Measurements from ENCODE around the gene EPHA4. TPM values are rescaled to one million over a fixed set of nuclear protein-coding genes. Genes with fewer than 3 reads are reported as not detected.

The EPHA4 gene
- total RNA-seq, 1 experiment from 2014 or later, result 3.4 TPM

GRCh38 chr2:221448844-221449390 is 123.2 kb downstream of the EPHA4 start:
- TF ChIP-seq TCF7L2 (IDR thresholded peaks at IDR 0.05; ENCODE audit: low read depth, low read length) (no peak), POLR2AphosphoS5 (IDR thresholded peaks at IDR 0.05; ENCODE audit: low read depth, low read length) (no peak), SIN3A (IDR thresholded peaks at IDR 0.05; ENCODE audit: borderline replicate concordance, insufficient read depth, low read depth, low read length) (no peak)
- TF ChIP-seq, protein P1, sequence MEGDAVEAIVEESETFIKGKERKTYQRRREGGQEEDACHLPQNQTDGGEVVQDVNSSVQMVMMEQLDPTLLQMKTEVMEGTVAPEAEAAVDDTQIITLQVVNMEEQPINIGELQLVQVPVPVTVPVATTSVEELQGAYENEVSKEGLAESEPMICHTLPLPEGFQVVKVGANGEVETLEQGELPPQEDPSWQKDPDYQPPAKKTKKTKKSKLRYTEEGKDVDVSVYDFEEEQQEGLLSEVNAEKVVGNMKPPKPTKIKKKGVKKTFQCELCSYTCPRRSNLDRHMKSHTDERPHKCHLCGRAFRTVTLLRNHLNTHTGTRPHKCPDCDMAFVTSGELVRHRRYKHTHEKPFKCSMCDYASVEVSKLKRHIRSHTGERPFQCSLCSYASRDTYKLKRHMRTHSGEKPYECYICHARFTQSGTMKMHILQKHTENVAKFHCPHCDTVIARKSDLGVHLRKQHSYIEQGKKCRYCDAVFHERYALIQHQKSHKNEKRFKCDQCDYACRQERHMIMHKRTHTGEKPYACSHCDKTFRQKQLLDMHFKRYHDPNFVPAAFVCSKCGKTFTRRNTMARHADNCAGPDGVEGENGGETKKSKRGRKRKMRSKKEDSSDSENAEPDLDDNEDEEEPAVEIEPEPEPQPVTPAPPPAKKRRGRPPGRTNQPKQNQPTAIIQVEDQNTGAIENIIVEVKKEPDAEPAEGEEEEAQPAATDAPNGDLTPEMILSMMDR (IDR thresholded peaks at IDR 0.05), result no peak
- TF ChIP-seq, protein P2, sequence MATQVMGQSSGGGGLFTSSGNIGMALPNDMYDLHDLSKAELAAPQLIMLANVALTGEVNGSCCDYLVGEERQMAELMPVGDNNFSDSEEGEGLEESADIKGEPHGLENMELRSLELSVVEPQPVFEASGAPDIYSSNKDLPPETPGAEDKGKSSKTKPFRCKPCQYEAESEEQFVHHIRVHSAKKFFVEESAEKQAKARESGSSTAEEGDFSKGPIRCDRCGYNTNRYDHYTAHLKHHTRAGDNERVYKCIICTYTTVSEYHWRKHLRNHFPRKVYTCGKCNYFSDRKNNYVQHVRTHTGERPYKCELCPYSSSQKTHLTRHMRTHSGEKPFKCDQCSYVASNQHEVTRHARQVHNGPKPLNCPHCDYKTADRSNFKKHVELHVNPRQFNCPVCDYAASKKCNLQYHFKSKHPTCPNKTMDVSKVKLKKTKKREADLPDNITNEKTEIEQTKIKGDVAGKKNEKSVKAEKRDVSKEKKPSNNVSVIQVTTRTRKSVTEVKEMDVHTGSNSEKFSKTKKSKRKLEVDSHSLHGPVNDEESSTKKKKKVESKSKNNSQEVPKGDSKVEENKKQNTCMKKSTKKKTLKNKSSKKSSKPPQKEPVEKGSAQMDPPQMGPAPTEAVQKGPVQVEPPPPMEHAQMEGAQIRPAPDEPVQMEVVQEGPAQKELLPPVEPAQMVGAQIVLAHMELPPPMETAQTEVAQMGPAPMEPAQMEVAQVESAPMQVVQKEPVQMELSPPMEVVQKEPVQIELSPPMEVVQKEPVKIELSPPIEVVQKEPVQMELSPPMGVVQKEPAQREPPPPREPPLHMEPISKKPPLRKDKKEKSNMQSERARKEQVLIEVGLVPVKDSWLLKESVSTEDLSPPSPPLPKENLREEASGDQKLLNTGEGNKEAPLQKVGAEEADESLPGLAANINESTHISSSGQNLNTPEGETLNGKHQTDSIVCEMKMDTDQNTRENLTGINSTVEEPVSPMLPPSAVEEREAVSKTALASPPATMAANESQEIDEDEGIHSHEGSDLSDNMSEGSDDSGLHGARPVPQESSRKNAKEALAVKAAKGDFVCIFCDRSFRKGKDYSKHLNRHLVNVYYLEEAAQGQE (IDR thresholded peaks at IDR 0.05; ENCODE audit: insufficient read depth in 1 of 2, low read depth in 2 of 2, low read length in 1 of 2), result no peak
- H3K27ac ChIP-seq (ENCODE audit: low read length), result no peak overlapping the region
- H3K4me3 ChIP-seq (ENCODE audit: low read depth in 2 of 2, low read length in 2 of 2), result no peak overlapping the region
- BruUV-seq (replicated peaks), result no TSS peak
- ATAC-seq (no peak), DNase-seq (ENCODE audit: low read depth, low spot score) (no peak)
- H3K4me1 ChIP-seq (ENCODE audit: control insufficient read depth, insufficient read depth, low read length), result no peaks in the 10 kb centered on the region
- ChIA-PET POLR2A (no interaction called here), CTCF (no interaction called here)
- H3K27me3 ChIP-seq (ENCODE audit: control insufficient read depth, insufficient read depth, low read length), result no peaks in the 10 kb centered on the region
- H3K9me3 ChIP-seq (ENCODE audit: control insufficient read depth, insufficient read depth, low read depth, low read length), result no peaks in the 10 kb centered on the region
- no peaks in the 10 kb centered on the region for H3K36me3 ChIP-seq (ENCODE audit: control insufficient read depth, insufficient read depth, low read length)
- intact Hi-C loops (cut with micrococcal nuclease; ENCODE audit: unreplicated experiment), result no loop called here
- in situ Hi-C loops (cut with HindIII; ENCODE audit: low pct_unique_long_range_greater_than_20kb, low sequenced_read_pairs), result no loop called here

DNA sequence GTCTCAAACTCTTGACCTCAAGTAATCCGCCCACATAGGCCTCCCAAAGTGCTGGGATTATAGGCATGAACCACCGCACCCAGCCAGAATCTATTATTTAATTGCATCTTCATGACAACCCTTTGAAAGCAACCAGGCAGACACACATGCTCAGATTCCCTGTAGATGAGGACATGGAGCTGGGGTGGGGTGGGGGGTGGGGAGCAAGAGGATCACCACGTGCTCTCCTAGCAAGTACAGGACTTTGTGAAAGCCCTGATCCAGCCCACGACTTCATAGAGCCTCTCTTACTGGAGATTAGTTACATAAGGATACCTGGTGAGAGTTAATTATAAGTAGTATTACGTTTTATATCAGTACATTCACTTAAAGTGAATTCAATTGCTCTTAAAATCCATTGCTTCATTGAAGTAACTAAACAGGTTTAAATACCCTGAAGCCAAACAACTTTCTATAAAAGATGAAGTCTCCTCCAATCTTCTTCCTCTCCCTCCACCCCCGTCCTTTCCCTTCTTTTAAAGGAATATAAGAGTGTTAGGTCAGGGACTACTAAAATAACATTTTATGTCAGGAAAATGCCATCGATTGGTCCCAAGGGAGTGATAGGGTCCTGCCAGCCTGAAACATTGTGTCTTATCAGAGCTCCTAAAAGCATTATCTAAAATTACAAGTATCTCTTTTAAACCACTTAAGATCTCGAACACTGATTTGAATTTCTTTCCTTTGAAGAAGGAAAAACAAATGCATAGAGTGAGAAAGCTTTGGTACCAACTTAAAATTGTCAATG is 123.9 kb downstream of the EPHA4 start:
- TF ChIP-seq TCF7L2 (IDR thresholded peaks at IDR 0.05; ENCODE audit: low read depth, low read length), result no peak
- TF ChIP-seq, protein P1 (IDR thresholded peaks at IDR 0.05), result no peak
- no peak for TF ChIP-seq SIN3A (IDR thresholded peaks at IDR 0.05; ENCODE audit: borderline replicate concordance, insufficient read depth, low read depth, low read length)
- TF ChIP-seq POLR2AphosphoS5 (IDR thresholded peaks at IDR 0.05; ENCODE audit: low read depth, low read length), result no peak
- TF ChIP-seq, protein P2 (IDR thresholded peaks at IDR 0.05; ENCODE audit: insufficient read depth in 1 of 2, low read depth in 2 of 2, low read length in 1 of 2), result no peak
- ATAC-seq, result no peak
- no peaks in the 10 kb centered on the region for H3K4me1 ChIP-seq (ENCODE audit: control insufficient read depth, insufficient read depth, low read length)
- BruUV-seq (replicated peaks), result no TSS peak
- H3K4me3 ChIP-seq (ENCODE audit: low read depth in 2 of 2, low read length in 2 of 2), result no peak overlapping the region
- in situ Hi-C loops (cut with HindIII; ENCODE audit: low pct_unique_long_range_greater_than_20kb, low sequenced_read_pairs), result no loop called here
- no peaks in the 10 kb centered on the region for H3K9me3 ChIP-seq (ENCODE audit: control insufficient read depth, insufficient read depth, low read depth, low read length)
- DNase-seq (ENCODE audit: low read depth, low spot score), result no peak
- intact Hi-C loops (cut with micrococcal nuclease; ENCODE audit: unreplicated experiment), result no loop called here
- ChIA-PET CTCF (no interaction called here), POLR2A (no interaction called here)
- no peaks in the 10 kb centered on the region for H3K27me3 ChIP-seq (ENCODE audit: control insufficient read depth, insufficient read depth, low read length)
- H3K36me3 ChIP-seq (ENCODE audit: control insufficient read depth, insufficient read depth, low read length), result no peaks in the 10 kb centered on the region
- no peak overlapping the region for H3K27ac ChIP-seq (ENCODE audit: low read length)

Measured in Panc1 (cell line).